HG03139 (cell line): ENCODE data around the gene TUSC2.
"Not testable (repeated sequence)": the region's sequence is repeated elsewhere in the genome, so short reads cannot be mapped to it uniquely, and the experiment has no call there.

Experiments
- ATAC-seq: cut with Tn5 transposase; IDR thresholded peaks from one replicate; pipeline ENCODE4 v1.9.1; 2021; ENCODE audit not compliant: unreplicated experiment

Gene TUSC2

DNA sequence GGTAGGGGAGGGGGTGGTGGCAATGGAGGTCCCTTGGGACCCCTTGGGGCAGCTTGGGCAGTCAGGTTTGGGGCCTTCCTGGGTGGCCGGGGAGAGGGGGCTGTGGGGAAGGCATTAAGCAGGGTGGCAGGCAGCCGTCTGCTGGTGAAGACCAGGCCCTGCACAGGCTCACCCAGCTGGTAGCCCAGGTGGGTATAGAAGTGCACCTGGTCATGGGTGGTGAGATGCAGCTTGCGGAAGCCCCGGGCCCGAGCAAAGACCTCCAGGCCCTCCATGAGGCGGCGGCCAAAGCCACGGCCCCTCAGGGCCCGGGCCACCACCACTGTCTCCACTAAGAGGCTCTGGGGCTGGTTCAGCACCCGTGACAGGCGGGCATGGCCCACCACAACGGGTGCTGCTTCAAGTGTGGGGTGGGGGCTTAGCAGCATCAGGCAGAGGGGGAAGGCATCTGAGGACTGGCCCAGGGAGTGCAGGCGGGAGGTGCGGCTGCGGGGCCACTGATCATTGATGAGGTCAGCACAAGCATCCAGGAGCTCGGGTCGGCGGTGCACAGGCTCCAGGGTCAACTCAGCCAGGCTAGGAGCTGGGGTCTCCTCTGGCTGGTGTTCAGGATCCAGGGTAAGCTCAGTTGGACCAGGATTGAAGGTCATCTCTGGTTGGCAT is 31.2 kb downstream of the TUSC2 start:
- ATAC-seq = no peak

DNA sequence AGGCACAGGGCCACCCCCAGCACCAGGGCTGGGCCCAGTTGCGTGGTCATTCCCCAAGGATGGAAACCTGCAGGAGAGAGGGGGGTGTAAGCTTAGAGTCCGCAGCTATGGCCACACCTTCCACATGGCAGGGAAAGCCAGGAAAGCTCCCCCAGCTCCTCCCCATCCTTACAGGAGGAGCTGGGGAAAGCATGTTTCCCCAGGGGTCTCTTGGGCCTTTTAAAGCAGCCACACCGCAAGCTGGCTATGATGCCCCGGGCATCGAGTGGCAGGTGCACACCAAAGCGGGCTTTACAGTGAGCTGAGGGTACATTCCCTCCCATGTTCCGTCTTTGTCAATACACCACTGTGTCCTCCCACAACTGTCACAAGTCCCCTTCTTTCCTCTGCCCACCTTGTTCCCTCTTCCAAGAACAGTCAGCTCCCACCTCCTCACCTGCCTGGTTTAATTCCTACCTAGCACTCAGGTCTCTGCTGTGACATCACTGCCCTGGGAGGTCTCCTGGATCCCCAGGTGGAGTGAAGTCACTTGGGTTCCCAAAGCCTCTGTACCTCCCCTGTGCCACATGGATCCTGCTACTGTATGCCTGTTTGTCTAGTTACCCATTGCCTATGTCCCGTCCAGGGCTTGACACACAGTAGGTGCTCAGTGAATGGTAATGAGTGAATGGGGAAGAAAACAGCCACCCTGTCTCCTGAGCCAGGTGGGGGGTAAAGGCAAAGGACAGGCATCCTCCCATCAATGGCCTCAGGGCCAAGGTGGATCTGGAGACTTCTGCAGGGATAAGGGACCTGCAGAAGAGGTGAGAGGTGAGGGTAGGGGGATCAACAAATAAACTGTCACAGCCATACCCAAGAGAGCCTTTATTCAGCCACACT is 32.2 kb downstream of the TUSC2 start:
- ATAC-seq = no peak

DNA sequence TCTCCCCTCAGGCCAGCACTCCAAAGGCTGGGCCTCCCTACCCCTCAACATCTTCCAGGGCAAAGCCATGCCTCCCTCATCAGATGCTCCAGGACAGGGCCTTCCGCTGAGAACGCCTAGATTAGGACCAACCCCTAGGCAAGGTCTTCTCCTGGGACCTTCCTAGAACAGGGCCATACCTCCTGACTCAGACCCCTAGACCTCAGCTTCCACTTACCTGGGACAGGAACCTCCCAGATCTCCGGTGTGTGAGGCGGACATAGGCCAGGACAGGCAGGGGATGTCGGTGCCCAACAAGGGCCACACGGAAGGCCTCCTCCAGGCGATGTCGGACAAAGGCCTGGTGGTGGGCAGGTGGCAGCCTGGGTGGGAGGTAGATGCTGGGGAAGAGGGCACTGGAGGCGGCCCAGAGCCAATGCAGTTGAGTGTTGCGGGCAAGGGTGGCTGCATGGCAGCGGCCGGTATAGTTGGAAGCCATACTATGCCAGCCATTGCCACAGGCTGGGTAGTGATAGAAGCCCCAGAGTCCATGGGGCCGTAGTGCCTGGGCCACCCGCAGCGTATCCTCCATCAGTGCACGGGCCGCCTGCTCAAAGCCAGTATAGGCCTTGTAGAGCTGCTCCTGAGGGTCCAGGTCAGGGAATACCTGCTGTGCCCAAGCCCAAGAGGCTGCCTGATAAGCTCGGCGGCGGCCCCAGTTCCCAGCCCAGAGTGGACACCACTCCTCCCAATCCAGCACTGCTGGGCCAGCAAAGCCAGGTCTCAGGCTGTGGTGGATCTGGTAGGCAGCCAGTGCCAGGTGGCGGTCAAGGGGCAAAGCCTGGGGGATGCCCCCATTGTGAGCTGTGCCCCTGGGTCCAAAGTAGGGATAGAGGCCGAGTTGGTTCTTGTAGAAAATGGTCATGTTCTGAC is 33.3 kb downstream of the TUSC2 start:
- no peak for ATAC-seq

DNA sequence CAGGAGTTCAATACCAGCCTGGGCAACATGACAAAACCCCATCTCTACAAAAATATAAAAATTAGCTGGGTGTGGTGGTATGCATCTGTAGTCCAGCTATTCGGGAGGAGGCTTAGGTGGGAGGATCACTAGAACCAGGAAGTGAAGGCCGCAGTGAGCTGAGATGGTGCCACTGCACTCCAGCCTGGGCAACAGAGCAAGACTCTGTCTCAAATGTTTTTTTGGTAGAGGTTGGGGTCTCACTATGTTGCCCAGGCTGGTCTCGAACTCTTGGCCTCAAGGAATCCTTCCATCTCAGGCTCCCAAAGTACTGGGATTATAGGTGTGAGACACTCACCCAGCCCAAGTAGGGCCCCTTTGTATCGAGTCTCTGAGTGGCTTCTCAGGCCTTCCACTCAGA is 33.9 kb downstream of the TUSC2 start:
- ATAC-seq = no peak

DNA sequence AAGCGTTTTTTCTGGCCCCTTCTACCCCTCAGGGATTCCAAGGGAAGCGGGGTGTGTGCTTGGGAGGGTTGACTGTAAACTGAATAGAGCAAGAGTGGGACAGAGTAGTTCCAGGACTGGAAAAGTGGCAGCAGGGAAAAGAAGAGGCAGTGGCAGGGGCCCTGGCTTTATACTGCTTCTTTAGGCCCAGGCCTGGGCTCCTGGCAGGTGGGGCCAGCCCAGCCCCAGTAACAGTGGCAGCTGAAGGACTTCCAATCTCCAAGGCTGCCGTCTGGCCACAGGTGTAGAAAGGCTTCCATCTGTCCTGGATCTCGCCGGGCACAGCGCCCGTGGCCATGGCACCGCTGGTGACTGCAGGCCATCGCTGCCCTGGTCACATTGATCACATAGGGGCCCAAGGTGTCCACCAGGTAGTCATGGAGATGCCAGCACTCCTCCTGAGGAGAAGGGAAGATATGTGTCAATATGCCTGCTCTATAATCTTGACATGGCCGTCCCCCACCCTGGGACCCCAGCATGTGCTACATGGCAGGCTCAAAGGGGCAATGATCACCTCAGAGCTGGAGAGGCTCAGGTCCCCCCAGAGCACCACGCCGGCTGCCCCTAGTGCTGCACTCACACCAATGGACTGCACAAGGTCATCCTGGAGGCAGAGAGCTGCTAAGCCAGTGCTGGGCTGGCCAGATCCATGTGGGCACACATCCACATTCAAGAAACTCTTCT is 34.8 kb downstream of the TUSC2 start:
- no peak for ATAC-seq

DNA sequence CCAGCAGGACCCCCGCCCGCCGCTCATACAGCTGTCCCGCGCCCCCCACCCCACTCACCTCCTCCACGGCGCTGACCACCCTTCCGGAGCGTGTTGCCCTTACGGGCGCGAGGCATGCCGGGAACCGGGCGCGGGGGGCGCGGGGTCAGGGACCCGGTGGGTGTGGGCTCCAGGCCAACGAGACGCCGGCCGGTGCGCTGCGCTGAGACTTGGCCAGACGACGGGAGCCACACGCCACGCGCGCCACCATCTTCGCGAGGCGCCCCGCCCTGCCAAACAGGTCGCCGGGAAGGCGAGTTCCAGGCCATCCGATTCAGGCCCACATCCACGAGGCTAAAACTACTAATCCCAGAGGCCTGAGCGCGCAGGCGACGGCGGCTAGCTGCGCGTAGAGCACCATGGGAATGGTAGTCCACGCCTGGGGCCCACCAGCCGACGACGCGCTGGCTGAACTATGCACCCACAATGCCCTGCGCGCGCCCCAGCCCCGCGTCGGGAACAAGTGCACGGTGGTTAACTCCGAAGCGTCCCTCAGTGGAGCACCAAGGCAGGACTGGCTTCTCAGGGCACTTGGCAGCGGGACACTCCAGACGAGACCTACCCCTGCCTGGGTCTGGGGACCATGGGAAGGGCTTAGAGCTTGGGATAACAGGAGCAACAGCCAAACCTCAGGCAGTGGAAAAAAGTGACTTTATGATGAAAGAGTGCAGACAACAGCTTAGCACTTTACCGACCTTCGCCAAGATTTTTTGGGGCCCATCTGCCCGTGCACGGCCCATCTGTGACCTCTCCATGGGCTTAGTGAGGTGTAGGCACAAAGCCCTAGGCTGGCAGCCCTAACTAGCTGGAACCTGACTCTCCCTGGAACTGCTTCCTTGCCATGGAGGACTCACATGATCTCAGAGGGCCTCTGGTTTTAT is 35.6 kb downstream of the TUSC2 start, which contains the start of gene IFRD2:
Gene IFRD2 (minus strand): TSS at position 271 of the 920 bp plus-strand sequence. CDS start 155 bp downstream, at position 116.
- ATAC-seq = peak; percentile 93

DNA sequence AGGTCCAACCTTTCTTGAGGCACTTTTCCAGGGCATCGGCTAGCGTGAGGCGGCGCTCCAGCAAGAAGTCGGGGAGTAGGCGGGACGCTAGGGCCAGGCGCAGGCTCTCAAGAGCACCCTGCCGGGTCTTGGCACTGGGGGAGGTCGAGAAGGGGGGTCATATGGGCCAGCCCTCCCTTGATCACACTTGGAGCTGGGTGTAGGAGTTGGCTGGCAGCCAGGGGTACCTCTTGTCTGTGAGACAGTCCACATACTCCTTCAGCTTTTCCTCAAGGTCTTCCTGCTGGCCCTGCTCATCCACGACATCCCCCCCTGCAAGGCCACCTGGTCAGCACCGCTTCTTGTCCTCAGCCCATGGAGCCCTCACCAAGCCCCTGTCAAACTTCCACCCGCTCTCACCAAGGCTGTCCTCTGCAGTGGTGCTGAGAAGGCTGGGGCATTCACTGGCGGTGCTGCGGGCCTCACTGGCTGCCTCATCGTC is 37.8 kb downstream of the TUSC2 start:
- ATAC-seq = no peak

DNA sequence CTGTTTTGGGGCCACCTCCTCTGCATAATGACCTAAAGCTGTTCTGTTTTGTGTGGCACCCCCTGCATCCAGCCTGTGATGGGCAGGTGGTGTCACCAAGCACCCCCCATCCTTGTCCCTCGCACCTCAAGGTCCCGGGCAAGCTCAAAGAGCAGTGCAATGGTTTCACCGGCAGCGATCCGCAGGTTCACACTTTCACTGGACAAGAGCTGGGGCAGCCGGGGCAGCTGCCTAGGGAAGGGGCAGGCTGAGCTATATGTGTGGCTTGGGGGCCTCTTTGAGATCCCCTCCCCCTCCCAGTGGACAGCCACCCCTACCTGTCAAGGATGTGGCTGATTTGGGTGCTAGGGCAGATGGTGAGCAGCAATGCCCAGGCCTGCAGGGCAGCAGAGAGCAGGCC is 38.9 kb downstream of the TUSC2 start:
- ATAC-seq = no peak

DNA sequence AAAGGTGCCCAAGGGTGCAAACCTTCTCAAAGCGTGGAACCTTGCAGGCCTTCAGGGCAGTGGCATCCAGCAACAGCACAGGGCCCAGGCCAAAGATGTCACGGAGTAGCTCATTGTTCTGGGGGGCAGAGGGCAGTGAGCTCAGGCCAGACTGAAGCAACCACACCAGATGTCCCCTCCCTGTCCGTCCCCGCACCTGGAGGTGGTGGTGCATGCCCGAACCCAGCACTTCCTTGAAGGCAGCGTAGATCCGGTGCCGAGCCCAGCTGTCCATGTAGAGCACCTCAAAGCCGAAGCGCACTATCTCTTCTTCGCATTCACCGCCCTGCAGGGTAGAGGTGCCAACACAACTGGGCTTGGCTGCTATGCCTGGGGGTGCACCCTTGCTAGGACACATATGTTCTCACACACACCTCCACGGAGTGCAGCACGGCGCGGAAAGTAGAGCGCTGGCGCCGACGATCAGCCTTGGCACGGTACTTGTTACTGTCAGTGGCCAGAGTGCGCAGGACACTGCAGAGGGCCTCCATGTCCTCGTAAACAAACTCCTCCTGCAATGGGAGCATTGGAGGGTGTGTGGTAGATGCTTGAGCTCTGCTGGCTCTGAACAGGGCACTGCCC is 39.5 kb downstream of the TUSC2 start:
- ATAC-seq = no peak

DNA sequence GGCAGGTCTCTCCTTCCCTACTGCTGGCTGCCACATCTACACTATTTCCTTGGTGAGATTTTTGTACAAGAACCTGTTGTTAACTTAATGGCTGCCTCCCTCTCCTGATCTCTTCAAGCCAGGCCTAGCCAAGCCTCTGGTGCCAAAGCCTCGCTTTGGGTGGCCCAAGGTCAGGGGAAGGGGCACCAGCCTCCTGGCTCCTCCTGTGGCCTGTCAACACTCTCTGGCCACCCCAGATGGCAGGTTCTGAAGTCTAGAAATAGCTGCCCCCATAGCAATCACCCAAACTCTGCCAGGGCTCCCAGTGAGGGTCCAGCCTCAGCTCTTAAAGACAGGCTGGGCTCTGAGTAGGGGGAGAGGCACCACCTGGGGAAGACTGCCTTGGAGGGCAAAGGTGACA is 40.8 kb downstream of the TUSC2 start:
- no peak for ATAC-seq

DNA sequence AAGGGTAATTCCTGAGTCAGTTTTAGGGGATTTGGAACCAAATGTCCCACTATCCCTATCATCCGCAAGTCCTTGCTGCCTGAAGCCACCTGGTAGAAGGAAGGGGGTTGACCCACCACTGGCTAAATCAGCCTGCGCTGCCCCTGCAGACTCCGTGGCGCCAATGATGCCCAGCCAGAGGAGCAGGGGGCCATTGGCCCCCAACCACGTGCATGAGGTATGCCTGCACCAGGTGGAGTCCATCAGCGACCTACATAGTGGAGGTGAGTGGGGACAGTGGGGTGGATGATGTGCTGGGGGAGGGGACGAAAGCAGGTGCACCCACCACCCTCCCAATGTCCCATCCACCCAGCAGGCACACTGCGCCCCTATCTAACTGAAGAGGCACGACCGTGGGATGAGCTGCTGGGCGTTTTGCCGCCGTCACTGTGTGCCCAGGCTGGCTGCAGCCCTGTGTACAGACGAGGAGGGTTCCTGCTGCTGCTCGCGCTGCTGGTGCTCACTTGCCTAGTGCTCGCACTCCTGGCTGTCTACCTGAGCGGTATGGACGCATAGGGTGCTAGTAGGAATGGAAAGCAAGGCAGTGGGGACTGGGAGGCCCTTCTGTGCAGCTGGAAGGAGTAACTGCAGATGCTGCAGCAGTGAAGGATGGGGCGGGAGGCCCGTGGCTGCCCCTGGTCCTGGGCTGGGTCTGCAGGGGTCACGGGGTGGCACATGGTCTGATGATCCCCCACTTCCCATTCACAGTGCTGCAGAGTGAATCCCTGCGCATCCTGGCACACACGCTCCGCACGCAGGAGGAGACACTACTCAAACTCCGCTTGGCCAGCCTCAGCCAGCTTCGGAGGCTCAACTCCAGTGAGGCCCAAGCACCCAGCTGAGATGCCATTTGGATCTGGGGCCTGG is 41.4 kb downstream of the TUSC2 start:
- ATAC-seq = no peak

DNA sequence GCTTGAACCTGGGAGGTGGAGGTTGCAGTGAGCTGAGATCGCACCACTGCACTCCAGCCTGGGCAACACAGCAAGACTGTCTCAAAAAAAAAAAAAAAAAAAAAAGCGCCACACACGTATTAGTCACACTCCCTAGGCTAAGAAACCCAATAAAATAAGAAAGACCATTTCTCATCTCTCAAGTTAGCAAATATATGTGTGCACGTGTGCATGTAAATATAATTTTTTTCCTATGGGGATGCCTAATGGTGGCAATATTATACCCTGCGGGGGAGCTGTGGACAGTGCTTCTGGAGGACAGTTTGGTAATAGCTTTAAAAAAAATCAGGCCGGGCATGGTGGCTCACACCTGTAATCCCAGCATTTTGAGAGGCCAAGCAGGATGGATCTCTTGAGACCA is 43.9 kb downstream of the TUSC2 start:
- ATAC-seq = not testable (repeated sequence)

DNA sequence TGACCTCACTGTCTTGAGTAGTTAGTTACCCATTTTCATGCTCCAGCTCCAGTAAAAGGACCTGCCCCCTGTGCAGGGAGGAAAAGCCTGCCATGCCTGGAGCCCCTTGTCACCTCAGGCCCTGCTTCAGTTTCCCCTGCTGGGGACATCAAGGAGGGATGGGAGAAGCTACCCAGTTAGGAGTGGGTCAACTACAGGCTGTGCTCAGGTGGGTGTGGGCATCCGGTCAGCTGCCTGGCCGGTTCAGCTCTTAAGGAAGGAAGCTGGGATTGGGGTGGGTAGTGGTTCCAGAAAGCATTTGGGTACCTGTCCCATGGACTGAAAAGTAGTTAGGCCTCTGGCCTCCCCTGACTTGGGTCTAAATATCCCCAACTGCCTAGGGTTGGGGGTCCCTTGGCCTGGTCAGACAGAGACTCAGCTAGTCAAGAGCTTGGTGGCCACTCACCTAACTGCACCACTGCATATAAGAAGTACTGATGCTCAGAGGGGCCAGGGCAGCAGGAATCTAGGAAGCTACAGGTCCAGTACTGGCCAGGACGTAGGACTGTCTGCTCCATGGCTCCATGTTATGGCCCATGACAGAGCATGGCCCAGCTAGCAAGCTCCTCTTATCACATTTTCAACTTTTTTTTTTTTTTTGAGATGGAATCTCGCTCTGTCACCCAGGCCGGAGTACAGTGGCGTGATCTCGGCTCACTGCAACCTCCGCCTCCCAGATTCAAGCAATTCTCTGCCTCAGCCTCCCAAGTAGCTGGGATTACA is 48.6 kb downstream of the TUSC2 start:
- no peak for ATAC-seq

DNA sequence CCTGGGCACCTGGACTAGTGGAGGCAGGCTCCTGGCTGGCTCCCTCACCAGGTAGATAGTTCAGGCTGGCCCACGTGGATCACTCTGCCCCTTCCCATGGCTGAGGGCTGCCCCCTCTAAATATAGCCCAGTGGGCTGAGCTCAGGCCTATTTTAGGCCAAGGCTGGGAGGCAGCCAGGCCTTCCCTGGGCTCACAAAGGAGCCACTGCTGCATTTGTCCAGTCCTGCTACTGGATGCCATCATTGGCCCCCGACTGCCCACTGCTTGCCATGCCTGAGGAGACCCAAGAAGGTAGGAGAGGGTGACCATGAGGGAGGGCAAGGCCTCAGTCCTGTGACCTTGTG is 49.2 kb downstream of the TUSC2 start, which contains the start of gene LSMEM2:
Gene LSMEM2 (plus strand): TSS at position 208 of the 345 bp plus-strand sequence. CDS start 27 bp downstream, at position 235.
- no peak for ATAC-seq

DNA sequence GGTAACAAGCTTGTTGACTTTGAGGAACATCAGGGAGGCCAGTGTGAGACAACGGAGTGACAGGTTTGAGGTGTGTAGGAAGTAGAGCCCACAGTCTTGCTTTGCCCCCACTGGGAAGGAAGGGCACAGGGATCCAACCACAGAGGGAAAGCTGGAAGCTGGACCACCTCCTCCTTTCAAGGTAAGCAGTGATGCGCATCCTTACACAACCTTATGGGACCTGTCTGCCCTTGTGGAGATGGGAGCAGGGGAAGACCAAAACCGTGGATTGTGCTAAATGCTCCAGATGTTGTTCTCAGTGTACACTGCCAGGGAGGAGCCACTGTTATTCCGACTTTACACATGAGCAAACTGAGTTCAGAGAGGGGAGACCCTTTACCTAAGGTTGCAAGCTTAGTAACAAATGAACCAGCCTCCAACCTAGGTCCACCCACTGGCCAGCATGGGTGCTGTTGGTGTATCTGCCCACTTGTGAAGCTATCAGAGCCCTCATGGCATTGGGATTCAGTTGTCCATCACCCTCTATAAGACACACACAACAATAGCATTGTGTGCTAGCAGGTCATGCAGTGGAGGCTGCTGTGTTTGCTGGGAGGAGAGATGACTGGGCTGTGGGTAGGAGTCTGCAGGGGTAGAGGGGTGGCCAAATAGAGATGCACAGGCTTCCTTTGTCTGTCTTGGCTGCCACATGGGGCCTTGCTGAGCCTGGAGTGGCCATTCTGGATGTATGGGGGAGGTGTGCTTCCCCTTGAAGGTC is 49.7 kb downstream of the TUSC2 start:
- no peak for ATAC-seq

DNA sequence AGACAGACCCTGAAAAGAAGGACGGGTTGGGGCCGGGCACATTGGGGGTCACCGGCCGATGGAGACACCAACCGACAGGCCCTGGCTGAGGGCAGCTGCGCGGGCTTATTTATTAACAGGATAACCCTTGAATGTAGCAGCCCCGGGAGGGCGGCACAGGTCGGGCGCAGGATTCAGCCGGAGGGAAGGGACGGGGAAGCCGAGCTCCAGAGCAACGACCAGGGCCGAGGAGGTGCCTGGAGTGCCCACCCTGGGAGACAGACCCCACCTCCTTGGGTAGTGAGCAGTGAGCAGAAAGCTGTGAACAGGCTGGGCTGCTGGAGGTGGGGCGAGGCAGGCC is 51.3 kb downstream of the TUSC2 start:
- no peak for ATAC-seq
